IMR-90 (cell line): ENCODE data around the gene GABRR1.

Experiments
- MAFK ChIP-seq: IDR thresholded peaks from 2 replicates; pipeline ENCODE4 v1.6.1; 2012; ENCODE audit warnings: low read depth, low read length, improper control_type of control experiment
- RCOR1 ChIP-seq: IDR thresholded peaks from 2 replicates; pipeline ENCODE4 v1.6.1; 2012; ENCODE audit warnings: mild to moderate bottlenecking, low read length, improper control_type of control experiment; ENCODE audit not compliant: insufficient replicate concordance
- TF ChIP-seq, protein P1 (sequence below): conservative IDR thresholded peaks from 2 replicates; pipeline ENCODE4 v1.5.1; 2012; ENCODE audit warnings: mild to moderate bottlenecking, low read depth, low read length, improper control_type of control experiment

DNA sequence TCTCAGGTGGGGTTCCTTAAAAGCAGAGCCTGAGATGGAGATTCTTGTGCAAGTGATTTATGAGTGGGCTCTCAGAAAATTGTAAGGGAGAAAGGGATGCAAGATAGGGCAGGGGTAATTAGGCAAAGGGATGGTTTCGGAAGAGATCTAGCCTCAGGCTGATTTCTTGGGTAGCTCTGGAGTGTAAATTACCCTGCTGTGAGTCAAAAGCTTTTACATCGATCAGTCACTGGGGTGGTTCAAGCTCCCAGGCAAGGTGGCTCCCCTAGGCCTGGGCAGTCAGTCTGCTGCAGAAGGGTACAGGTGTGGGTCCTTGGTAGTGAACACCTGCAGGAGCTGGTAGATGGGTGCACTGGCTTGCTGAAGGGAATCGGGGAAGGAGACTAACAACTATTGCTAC is 82.4 kb downstream of the GABRR1 start:
- TF ChIP-seq, protein P1, sequence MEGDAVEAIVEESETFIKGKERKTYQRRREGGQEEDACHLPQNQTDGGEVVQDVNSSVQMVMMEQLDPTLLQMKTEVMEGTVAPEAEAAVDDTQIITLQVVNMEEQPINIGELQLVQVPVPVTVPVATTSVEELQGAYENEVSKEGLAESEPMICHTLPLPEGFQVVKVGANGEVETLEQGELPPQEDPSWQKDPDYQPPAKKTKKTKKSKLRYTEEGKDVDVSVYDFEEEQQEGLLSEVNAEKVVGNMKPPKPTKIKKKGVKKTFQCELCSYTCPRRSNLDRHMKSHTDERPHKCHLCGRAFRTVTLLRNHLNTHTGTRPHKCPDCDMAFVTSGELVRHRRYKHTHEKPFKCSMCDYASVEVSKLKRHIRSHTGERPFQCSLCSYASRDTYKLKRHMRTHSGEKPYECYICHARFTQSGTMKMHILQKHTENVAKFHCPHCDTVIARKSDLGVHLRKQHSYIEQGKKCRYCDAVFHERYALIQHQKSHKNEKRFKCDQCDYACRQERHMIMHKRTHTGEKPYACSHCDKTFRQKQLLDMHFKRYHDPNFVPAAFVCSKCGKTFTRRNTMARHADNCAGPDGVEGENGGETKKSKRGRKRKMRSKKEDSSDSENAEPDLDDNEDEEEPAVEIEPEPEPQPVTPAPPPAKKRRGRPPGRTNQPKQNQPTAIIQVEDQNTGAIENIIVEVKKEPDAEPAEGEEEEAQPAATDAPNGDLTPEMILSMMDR = no peak
- TF ChIP-seq MAFK (no peak), RCOR1 (no peak)
